Ureter (tissue), 1 donor: ENCODE measurements around the gene GTF3C5. TPM values are rescaled to one million over a fixed set of nuclear protein-coding genes. Genes with fewer than 3 reads are reported as not detected.
"Not testable (repeated sequence)": the region's sequence is repeated elsewhere in the genome, so short reads cannot be mapped to it uniquely, and the experiment has no call there.

ENCODE experiments used
- DNase-seq: peaks from one replicate; pipeline ENCODE4 v3.0.0-alpha.2; 2020; ENCODE audit warnings: low spot score
- total RNA-seq: library from RNA; stranded (reverse); gene quantifications from one replicate; pipeline ENCODE4 v1.2.4, GENCODE V29; 2023
- donor health status: DM: yes; HTN: yes; CAD: no.

GTF3C5 gene, protein sequence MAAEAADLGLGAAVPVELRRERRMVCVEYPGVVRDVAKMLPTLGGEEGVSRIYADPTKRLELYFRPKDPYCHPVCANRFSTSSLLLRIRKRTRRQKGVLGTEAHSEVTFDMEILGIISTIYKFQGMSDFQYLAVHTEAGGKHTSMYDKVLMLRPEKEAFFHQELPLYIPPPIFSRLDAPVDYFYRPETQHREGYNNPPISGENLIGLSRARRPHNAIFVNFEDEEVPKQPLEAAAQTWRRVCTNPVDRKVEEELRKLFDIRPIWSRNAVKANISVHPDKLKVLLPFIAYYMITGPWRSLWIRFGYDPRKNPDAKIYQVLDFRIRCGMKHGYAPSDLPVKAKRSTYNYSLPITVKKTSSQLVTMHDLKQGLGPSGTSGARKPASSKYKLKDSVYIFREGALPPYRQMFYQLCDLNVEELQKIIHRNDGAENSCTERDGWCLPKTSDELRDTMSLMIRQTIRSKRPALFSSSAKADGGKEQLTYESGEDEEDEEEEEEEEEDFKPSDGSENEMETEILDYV
- 60.7 TPM for total RNA-seq

DNA sequence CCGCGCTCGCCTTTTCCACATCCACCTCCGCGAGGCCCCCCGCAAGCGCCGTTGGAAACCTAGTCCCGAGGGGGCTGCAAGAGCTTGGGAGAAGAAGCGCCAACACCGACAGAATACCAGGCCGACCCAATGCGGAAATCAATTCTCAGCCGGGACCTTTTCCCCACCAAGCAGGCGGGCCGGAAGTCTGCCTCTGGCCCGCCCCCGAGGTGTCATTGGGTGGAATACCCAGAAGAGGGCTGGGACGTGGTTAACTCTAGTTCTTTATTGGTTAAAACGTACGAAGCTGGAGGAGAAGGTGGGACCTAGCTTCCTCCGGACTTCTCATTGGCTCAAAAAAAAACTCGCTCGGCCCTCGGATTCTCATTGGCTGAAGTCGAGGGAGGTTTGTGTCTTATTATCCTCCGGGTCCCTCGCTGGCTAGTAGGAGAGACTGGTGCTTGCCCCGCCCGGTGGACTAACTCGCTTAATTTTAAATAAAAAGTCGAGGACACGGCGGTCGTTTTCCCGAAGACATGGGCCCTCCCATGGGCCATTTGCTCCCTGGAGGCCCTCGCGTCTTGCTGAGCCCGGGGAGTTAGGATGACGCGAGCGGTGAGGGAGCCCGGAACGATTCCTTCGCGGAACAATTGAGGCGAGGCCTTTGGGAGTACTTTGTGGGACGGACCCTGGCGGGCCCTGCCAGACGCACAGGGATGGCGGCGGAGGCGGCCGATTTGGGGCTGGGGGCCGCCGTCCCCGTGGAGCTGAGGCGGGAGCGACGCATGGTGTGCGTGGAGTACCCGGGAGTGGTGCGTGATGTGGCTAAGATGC, at the start of gene GTF3C5:
GTF3C5 (plus strand) TSS at position 681 of the 813 bp plus-strand sequence; CDS start at position 696, 15 bp downstream.
- peak; percentile 95 for DNase-seq

GRCh38 chr9:132982458-132982857, 48.3 kb upstream of the GTF3C5 start:
- no peak for DNase-seq

DNA sequence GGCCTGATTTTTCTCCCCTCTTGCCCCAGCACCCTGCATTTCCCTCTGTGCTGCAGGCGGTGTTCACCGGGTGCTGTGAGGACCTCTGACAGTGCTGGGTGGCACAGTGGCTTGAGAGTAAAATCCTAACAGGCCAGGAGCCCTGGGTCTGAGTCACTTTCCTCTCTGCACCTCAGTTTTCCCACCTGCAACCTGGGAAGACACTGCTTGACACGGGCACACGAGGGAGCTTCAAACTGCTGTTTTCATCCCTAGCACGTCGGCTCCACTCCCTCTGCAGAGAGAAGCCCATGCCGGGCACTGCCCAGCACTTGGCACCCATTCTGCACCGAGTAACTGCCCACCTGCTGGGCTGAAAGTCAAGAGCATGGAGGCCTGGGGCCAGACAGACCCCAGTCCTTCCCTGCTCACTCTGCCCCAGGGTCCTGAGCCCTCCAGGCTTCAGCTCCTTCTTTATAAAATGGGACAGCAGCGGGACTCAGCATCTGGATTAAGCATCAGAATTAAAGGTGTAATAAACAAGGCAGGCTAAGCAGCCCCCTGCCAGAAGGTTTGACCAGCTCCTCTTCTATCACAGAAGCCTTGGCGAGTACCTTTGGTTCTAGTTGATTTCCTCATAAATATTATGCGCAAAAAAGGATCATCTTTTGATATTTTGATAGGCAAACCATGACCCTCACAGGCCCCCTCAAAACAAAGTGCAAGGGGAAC, 47.2 kb upstream of the GTF3C5 start:
- DNase-seq, result no peak

GRCh38 chr9:132984202-132985070, 46.4 kb upstream of the GTF3C5 start:
- no peak for DNase-seq

GRCh38 chr9:132985071-132985350, 45.8 kb upstream of the GTF3C5 start:
- no peak for DNase-seq

DNA sequence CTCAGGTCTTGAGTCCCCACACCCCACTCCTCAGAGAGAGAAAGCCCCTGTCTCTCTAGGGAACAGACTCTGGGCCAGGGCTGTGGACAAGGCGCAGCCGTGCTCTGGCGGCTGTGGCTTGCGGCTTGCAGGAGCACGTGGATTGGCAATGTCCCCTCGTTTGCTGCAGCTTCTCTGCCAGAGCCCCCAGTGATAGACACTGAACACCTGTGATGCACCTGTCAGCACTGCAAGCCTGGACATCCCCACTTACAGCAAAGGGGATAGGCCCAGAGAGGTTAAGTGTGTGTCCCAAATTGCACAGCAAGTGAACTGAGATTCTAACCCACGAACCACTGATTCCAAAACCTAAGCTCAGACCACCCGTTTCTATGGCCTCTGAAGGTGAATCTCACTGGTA, 45.3 kb upstream of the GTF3C5 start:
- DNase-seq, result no peak

- no peak for DNase-seq
These were observed 44.7 kb upstream of the GTF3C5 start for GRCh38 chr9:132986114-132986513.

GRCh38 chr9:132986640-132987620, 43.9 kb upstream of the GTF3C5 start:
- DNase-seq, result no peak

GRCh38 chr9:132988244-132989013, 42.4 kb upstream of the GTF3C5 start:
- no peak for DNase-seq

- no peak for DNase-seq
These were observed 41.8 kb upstream of the GTF3C5 start for GRCh38 chr9:132989014-132989310.

GRCh38 chr9:132989414-132989996, 41.3 kb upstream of the GTF3C5 start:
- no peak for DNase-seq

DNA sequence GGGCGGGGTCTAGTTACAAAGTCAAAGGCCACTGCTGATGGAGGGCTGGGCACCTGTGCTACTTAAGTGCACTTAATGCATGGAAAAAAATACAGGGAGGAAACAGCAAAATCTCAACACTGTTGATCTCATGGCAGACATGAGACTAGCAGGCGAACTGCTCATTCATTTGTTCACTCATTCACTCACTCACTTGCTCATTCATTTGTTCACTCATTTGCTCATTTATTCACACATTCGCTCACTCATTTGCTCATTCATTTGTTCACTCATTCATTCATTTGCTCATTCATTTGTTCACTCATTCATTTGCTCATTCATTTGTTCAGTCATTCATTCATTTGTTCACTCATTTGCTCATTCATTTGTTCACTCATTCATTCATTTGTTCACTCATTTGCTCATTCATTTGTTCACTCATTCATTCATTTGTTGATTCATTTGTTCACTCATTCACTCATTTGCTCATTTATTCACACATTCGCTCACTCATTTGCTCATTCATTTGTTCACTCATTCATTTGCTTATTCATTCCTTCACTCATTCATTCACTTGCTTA, 40.7 kb upstream of the GTF3C5 start:
- DNase-seq, result not testable (repeated sequence)

DNA sequence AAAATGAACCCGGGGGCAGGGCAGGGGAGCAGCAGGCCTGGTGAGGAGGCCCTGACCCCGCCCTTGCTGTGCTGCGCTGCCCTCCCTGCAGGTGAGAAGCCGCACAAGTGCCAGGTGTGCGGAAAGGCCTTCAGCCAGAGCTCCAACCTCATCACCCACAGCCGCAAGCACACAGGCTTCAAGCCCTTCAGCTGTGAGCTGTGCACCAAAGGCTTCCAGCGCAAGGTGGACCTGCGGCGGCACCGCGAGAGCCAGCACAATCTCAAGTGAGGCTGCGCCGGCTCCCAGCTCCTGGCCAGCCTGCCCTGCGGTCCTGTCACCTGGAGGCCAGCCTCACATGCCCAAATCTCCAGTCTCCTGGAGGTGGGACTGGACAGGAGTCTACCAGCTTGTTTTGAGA, 40.0 kb upstream of the GTF3C5 start:
- DNase-seq, result no peak

- DNase-seq, result no peak
These were observed 39.2 kb upstream of the GTF3C5 start for GRCh38 chr9:132991351-132992300.

GRCh38 chr9:132993511-132993939, 37.3 kb upstream of the GTF3C5 start:
- DNase-seq, result no peak

DNA sequence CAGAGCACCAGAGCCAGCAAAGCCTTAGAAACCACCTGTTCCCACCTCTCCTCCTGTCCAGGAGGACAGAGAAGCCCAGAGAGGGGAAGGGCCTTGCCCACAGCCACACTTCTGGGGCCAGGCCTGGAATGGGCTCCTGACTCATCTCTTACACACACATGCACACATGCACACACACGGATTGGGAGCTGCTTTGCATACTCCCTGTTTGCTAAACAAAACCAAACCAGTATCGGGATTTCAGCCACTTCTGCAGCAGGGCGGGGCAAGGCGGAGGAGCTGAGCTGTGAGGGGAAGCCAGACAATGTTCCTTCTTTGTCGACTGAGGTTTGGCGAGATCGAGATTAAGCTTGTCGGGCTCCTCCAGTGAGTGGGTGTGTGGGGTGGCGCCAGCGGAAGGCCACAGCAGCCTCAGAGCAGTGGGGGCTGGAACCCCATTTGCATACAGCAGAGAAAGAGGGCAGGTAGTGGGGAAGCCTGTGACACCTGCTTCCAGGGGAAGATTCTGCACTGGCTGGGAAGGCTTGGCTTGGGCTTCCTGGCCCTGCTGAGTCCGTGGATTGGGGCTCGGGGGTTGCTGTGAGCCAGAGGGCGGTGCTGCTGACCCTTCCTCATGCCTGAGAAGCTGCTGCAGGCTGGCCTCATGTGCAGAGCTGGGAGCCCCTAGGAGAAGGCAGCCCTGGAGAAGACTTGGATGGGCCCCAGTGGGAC, 36.2 kb upstream of the GTF3C5 start:
- peak; percentile 68 for DNase-seq

DNA sequence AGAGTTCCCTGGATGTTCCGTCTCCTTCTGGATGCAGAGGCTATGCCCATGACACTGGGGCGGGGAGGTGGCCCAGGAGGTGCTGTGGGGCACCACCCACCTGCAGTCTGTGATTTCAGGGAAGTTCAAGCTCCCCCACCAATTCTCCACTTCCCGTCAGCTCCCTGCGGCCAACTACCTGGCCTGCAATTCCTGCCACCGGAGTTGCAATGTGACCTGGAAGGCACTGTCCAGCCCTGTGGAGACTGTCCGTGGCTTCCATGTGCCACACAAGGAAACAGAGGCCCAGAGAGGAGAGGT, 35.7 kb upstream of the GTF3C5 start:
- DNase-seq, result no peak
